ENCODE results near the gene CATSPERD. TPM values are rescaled to one million over a fixed set of nuclear protein-coding genes. Genes with fewer than 3 reads are reported as not detected.

CATSPERD gene
- total and polyA plus RNA-seq, 9 donors, result 0.67 to 4.5 TPM; not detected in 7

DNA sequence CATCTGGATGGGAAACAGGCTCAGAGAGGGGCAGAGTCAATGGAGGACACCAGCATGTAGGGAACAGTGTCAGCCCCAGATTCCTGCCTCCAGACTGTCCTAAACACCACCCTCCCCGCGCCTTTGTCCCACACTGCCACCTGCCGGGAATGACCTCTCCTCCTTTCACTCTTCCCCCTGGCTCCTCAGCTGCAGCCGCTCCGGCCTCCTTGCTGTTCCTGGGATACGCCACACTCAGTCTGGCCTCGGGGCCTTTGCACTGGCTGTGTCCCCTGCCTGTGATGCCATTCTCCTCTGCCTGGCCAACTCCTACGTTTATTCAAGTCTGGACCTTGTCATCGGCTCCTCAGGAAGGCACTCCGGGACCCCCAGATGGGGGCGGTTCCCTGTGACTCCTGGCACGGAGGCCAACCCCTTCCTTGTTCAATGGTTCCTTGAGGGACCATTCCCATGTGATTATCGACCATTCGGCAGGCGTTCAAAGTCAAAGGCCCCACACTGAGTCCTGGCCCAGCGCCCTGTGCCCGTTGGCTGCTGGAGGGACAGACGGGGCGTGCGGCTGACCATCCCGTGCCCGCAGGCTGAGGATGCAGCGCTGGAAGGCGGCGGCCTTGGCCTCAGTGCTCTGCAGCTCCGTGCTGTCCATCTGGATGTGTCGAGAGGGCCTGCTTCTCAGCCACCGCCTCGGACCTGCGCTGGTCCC, 103.3 kb downstream of the CATSPERD start:
- Histone ChIP-seq H3K9me3 (no peaks in the 10 kb centered on the region), H3K27ac (no peak overlapping the region), H3K27me3 (no peaks in the 10 kb centered on the region), H3K36me3 (no peaks in the 10 kb centered on the region), H3K4me1 (ENCODE audit: insufficient read depth) (peaks cover 4% of the 10 kb centered on the region), H3K4me3 (no peak overlapping the region)
- TF ChIP-seq, protein P1, sequence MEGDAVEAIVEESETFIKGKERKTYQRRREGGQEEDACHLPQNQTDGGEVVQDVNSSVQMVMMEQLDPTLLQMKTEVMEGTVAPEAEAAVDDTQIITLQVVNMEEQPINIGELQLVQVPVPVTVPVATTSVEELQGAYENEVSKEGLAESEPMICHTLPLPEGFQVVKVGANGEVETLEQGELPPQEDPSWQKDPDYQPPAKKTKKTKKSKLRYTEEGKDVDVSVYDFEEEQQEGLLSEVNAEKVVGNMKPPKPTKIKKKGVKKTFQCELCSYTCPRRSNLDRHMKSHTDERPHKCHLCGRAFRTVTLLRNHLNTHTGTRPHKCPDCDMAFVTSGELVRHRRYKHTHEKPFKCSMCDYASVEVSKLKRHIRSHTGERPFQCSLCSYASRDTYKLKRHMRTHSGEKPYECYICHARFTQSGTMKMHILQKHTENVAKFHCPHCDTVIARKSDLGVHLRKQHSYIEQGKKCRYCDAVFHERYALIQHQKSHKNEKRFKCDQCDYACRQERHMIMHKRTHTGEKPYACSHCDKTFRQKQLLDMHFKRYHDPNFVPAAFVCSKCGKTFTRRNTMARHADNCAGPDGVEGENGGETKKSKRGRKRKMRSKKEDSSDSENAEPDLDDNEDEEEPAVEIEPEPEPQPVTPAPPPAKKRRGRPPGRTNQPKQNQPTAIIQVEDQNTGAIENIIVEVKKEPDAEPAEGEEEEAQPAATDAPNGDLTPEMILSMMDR (IDR thresholded peaks at IDR 0.05), result no peak
- TF ChIP-seq EP300 (IDR thresholded peaks at IDR 0.05) (no peak), POLR2A (IDR thresholded peaks at IDR 0.05) (no peak)
- intact Hi-C loops (cut with DNase I), result no loop called here
- DNase-seq, result no peak
- WGBS, 3 donors, result 71 to 82% (median 77%) methylated on average over 25 to 30 of the region's 30 CpGs

DNA sequence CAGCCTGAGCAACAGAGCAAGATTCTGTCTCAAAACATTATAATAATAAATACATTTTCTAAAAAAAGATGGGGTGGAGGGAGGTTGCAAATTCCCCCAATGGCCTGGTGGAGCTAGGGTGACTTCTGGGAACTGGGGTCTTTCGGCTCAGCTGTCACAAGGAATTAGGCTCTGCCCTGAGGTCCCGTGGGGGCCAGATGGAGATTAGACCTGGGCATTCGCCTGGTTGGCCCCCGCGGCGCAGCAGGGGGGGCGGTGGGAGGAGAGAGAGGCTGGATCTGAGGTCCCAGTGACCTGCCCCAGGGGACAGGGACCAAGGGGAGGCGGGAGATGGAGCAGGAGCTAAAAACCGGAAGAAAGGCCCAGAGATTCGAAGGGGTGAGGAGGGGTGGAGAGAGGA, 104.3 kb downstream of the CATSPERD start:
- whole genome bisulfite sequencing, 3 donors, result 74 to 78% (median 76%) methylated on average over 10 of the region's 10 CpGs
- no peak for DNase-seq
- intact Hi-C loops (cut with DNase I), result no loop called here
- TF ChIP-seq POLR2A (IDR thresholded peaks at IDR 0.05), result no peak
- TF ChIP-seq EP300 (IDR thresholded peaks at IDR 0.05), result no peak
- TF ChIP-seq, protein P1 (IDR thresholded peaks at IDR 0.05), result no peak
- Histone ChIP-seq H3K36me3 (no peaks in the 10 kb centered on the region), H3K27ac (no peak overlapping the region), H3K9me3 (no peaks in the 10 kb centered on the region), H3K4me3 (no peak overlapping the region), H3K27me3 (no peaks in the 10 kb centered on the region), H3K4me1 (ENCODE audit: insufficient read depth) (peaks cover 4% of the 10 kb centered on the region)

GRCh38 chr19:5825178-5825577, 104.7 kb downstream of the CATSPERD start:
- Histone ChIP-seq H3K27me3 (no peaks in the 10 kb centered on the region), H3K27ac (no peak overlapping the region), H3K4me3 (no peak overlapping the region), H3K4me1 (ENCODE audit: insufficient read depth) (peaks cover 4% of the 10 kb centered on the region), H3K36me3 (no peaks in the 10 kb centered on the region), H3K9me3 (no peaks in the 10 kb centered on the region)
- no peak for DNase-seq
- 86 to 92% (median 86%) methylated on average over 21 of the region's 21 CpGs for WGBS, 3 donors
- TF ChIP-seq EP300 (IDR thresholded peaks at IDR 0.05) (no peak), POLR2A (IDR thresholded peaks at IDR 0.05) (no peak)
- TF ChIP-seq, protein P1 (IDR thresholded peaks at IDR 0.05), result no peak
- intact Hi-C loops (cut with DNase I), result no loop called here

GRCh38 chr19:5826531-5827341, 106.3 kb downstream of the CATSPERD start:
- H3K27ac ChIP-seq, result no peak overlapping the region

More at GRCh38 chr19:5826531-5827341, 106.3 kb downstream of the CATSPERD start:
- H3K4me1 ChIP-seq (ENCODE audit: insufficient read depth), result peaks cover 4% of the 10 kb centered on the region
- no peaks in the 10 kb centered on the region for H3K9me3 ChIP-seq
- no peaks in the 10 kb centered on the region for H3K27me3 ChIP-seq
- TF ChIP-seq POLR2A (IDR thresholded peaks at IDR 0.05) (no peak), EP300 (IDR thresholded peaks at IDR 0.05) (no peak)
- TF ChIP-seq, protein P1 (IDR thresholded peaks at IDR 0.05), result no peak
- H3K4me3 ChIP-seq, result no peak overlapping the region
- 17 to 21% (median 17%) methylated on average over 24 of the region's 24 CpGs for WGBS, 3 donors
- peak in 1 of 5 donors; percentile 54 for DNase-seq
- intact Hi-C loops (cut with DNase I), result no loop called here
- H3K36me3 ChIP-seq, result no peaks in the 10 kb centered on the region

All from ovary (tissue), 9 donors.